ENCODE measurements around the gene ALPL.

Gene ALPL

GRCh38 chr1:21568006-21568746 is 59.0 kb downstream of the ALPL start (continued):
- 0 out of 2 replicates have a peak, but pooled peaks have one; percentile 17 for TF ChIP-seq PRDM10 (tag by site-specific recombination; IDR thresholded peaks at IDR 0.05)
- no peak for TF ChIP-seq ZNF610 (tag by site-specific recombination; IDR thresholded peaks at IDR 0.05; ENCODE audit: borderline replicate concordance)
- 0 out of 2 replicates have a peak, but pooled peaks have one; percentile 25 for TF ChIP-seq ZNF366 (tag by site-specific recombination; conservative IDR thresholded peaks at IDR 0.05)
- TF ChIP-seq ZNF302 (tag by site-specific recombination; IDR thresholded peaks at IDR 0.05; ENCODE audit: low read depth) = no peak
- TF ChIP-seq SCRT2 (tag by site-specific recombination; IDR thresholded peaks at IDR 0.05) = no peak

- Histone ChIP-seq H3K36me3 (ENCODE audit: control insufficient read depth in 2 of 2, insufficient read depth in 1 of 2, low read length in 2 of 2) (no peaks in the 10 kb centered on the region), H3K4me3 (ENCODE audit: low read depth, low read length) (no peak overlapping the region), H3K27ac (ENCODE audit: extremely low read depth, low read depth, low read length) (no peak overlapping the region), H3K4me1 (ENCODE audit: control insufficient read depth, insufficient read depth, low read length) (no peaks in the 10 kb centered on the region), H3K9me3 (ENCODE audit: control insufficient read depth, insufficient read depth, low read depth, low read length) (no peaks in the 10 kb centered on the region)
- peak; percentile 58 for TF ChIP-seq GLIS1 (tag by site-specific recombination; IDR thresholded peaks at IDR 0.05)
- no peak for TF ChIP-seq ZNF624 (tag by site-specific recombination; IDR thresholded peaks at IDR 0.05)
- no peak for TF ChIP-seq TRIM28 (IDR thresholded peaks at IDR 0.05; ENCODE audit: borderline replicate concordance, low read length)
- peak; percentile 88 for TF ChIP-seq ZIC2 (tag by site-specific recombination; IDR thresholded peaks at IDR 0.05)
- ChIA-PET CTCF (interaction anchor here (5.2 kb wide), 1 partner anchor 199 kb away, joined by 31 read pairs; no protein-coding TSS in a partner anchor), POLR2A (no interaction called here)
Observed at GRCh38 chr1:21568809-21569385, 59.7 kb downstream of the ALPL start.

GRCh38 chr1:21569820-21570527 is 60.8 kb downstream of the ALPL start:
- TF ChIP-seq SCRT2 (tag by site-specific recombination; IDR thresholded peaks at IDR 0.05) (no peak), ZNF777 (tag by site-specific recombination; IDR thresholded peaks at IDR 0.05; ENCODE audit: borderline replicate concordance) (no peak), ZNF341 (tag by site-specific recombination; IDR thresholded peaks at IDR 0.05; ENCODE audit: low read depth) (peak; percentile 73), ZBTB1 (tag by site-specific recombination; IDR thresholded peaks at IDR 0.05) (no peak), ZEB2 (tag by site-specific recombination; IDR thresholded peaks at IDR 0.05) (no peak), ZNF473 (tag by site-specific recombination; IDR thresholded peaks at IDR 0.05) (no peak), ZSCAN23 (tag by site-specific recombination; IDR thresholded peaks at IDR 0.05) (no peak)
- Histone ChIP-seq H3K36me3 (ENCODE audit: control insufficient read depth in 2 of 2, insufficient read depth in 1 of 2, low read length in 2 of 2) (no peaks in the 10 kb centered on the region), H3K4me1 (ENCODE audit: control insufficient read depth, insufficient read depth, low read length) (no peaks in the 10 kb centered on the region; the same call in 1 of the 2 replicates), H3K9me3 (ENCODE audit: control insufficient read depth, insufficient read depth, low read depth, low read length) (no peaks in the 10 kb centered on the region), H3K27ac (ENCODE audit: extremely low read depth, low read depth, low read length) (no peak overlapping the region), H3K4me3 (ENCODE audit: low read depth, low read length) (no peak overlapping the region)
- ChIA-PET POLR2A (interaction anchor here (1.2 kb wide), 1 partner anchor 201 kb away, joined by 3 read pairs; no protein-coding TSS in a partner anchor), CTCF (interaction anchor here (5.2 kb wide), 1 partner anchor 200 kb away, joined by 31 read pairs; no protein-coding TSS in a partner anchor)
